Transverse colon (tissue), 4 donors: ENCODE results near the gene CXorf58. TPM values are rescaled to one million over a fixed set of nuclear protein-coding genes. Genes with fewer than 3 reads are reported as not detected.
"Not testable (repeated sequence)": the region's sequence is repeated elsewhere in the genome, so short reads cannot be mapped to it uniquely, and the experiment has no call there.

Experiments
- DNase-seq: peaks from one replicate; pipeline ENCODE4 v3.0.0-alpha.2; 2019
- H3K27ac ChIP-seq, 4 donors: fragments of 200-600 bp; sonication (generic); 2 replicates each; pipeline ENCODE4 v1.5.1; 2016 to 2018; ENCODE audit warnings: inconsistent platforms in 4 of 4
- H3K27me3 ChIP-seq: fragments of 200-600 bp; sonication (generic); 2 replicates; pipeline ENCODE4 v1.5.1; 2017; ENCODE audit warnings: inconsistent platforms
- H3K36me3 ChIP-seq, 4 donors: fragments of 200-600 bp; sonication (generic); 2 replicates each; pipeline ENCODE4 v1.5.1; 2017 to 2019; ENCODE audit warnings: inconsistent platforms in 4 of 4
- H3K4me1 ChIP-seq, 4 donors: fragments of 200-600 bp; sonication (generic); 2 replicates each; pipeline ENCODE4 v1.5.1; 2017 to 2020; ENCODE audit warnings: inconsistent platforms in 4 of 4
- H3K4me3 ChIP-seq, 4 donors: fragments of 200-600 bp; sonication (generic); 1 replicate in 1 of 4; 2 replicates in 3 of 4; pipeline versions ENCODE4 v1.5.1 to v1.6.1; 2017 to 2019; ENCODE audit warnings: inconsistent platforms in 4 of 4
- H3K9me3 ChIP-seq, 2 donors: fragments of 200-600 bp; sonication (generic); 2 replicates each; pipeline ENCODE4 v1.5.1; 2017 to 2019; ENCODE audit warnings: inconsistent platforms in 2 of 2
- CTCF ChIP-seq, 5 experiments: fragments of 200-600 bp in 3 of 5; fragments of 450-650 bp in 2 of 5; sonication (generic) in 3 of 5; IDR thresholded peaks; 1 replicate in 2 of 5; 2 replicates in 3 of 5; pipeline ENCODE4 v1.5.1; 2016 to 2017; ENCODE audit warnings: antibody characterized with exemption in 5 of 5, inconsistent platforms in 3 of 5, mild to moderate bottlenecking in 2 of 5, moderate library complexity in 1 of 5
- EP300 ChIP-seq: sonication (generic); formaldehyde crosslinking; IDR thresholded peaks from one replicate; pipeline ENCODE4 v1.6.1; 2017; ENCODE audit warnings: antibody characterized with exemption, low read depth
- POLR2A ChIP-seq: fragments of 450-650 bp; IDR thresholded peaks from one replicate; pipeline ENCODE4 v1.6.1; 2016; ENCODE audit warnings: antibody characterized with exemption, mild to moderate bottlenecking, moderate library complexity
- POLR2AphosphoS5 ChIP-seq, 3 donors: sonication (generic); formaldehyde crosslinking; IDR thresholded peaks; one replicate each; pipeline ENCODE4 v1.6.1; 2016; ENCODE audit warnings: antibody characterized with exemption in 3 of 3
- WGBS, 2 donors: methylation state at CpG; one replicate each; pipeline ENCODE4 v1.1.5; 2018; ENCODE audit warnings: low coverage in 1 of 2; 5-methylcytosine and 5-hydroxymethylcytosine counted together
- in situ Hi-C, 4 donors: fragments of 200-750 bp; cut with MboI; loops; one replicate each; pipeline versions ENCODE4 v1.15.0 to v1.15.1; 2017; ENCODE audit warnings: low sequenced_read_pairs in 3 of 4, low pct_ligation_motif_present in 1 of 4, low pct_unique_long_range_greater_than_20kb in 1 of 4
- intact Hi-C: fragments of 100-400 bp; cut with DNase I; formaldehyde crosslinking; loops from one replicate; pipeline ENCODE4 v1.15.1; 2023; ENCODE audit warnings: low total_unique reads
- total RNA-seq, 4 donors: library from RNA; depleted of rRNA; stranded (reverse); fragments of >200 nt; gene quantifications; one replicate each; pipeline ENCODE4 v1.1.0, GENCODE V29; 2016

Gene CXorf58
- total RNA-seq, 4 donors from 2014 or later, result 0.27 TPM; not detected in 3

GRCh38 chrX:23887918-23888317 is 19.9 kb upstream of the CXorf58 start:
- peaks cover 0 to 25% (median 8%) of the 10 kb centered on the region in 4 donors for H3K4me1 ChIP-seq
- TF ChIP-seq EP300 (no peak), CTCF (IDR thresholded peaks at IDR 0.05) (no peak), POLR2A (no peak), POLR2AphosphoS5 (IDR thresholded peaks at IDR 0.05) (no peak)
- no peaks in the 10 kb centered on the region for H3K36me3 ChIP-seq
- in situ Hi-C loops, result loop anchor here in 1 of 4 donors (25.0 kb wide), 1 partner anchor 101 kb away; the partner anchor contains the start of gene SAT1
- no peak overlapping the region for H3K4me3 ChIP-seq
- H3K27ac ChIP-seq, result peak overlapping the region; percentile 32 to 71 (median 60)
- H3K27me3 ChIP-seq, result no peaks in the 10 kb centered on the region
- no peaks in the 10 kb centered on the region for H3K9me3 ChIP-seq
- intact Hi-C loops, result no loop called here
- no peak for DNase-seq
- WGBS, 2 donors, result 40 to 74% methylated on average over 1 to 4 of the region's 4 CpGs

- WGBS, 2 donors, result 74% methylated on average over 3 of the region's 3 CpGs; no CpG with 5 or more reads in 1 of the 2 donors
- intact Hi-C loops (no loop called here), in situ Hi-C loops (loop anchor here in 1 of 4 donors (25.0 kb wide), 1 partner anchor 102 kb away; the partner anchor contains the start of gene SAT1)
- DNase-seq, result no peak
- Histone ChIP-seq H3K27ac (peak overlapping the region; percentile 55 to 71 (median 61)), H3K9me3 (no peaks in the 10 kb centered on the region), H3K4me1 (peaks cover 0 to 14% (median 5%) of the 10 kb centered on the region in 4 donors), H3K4me3 (no peak overlapping the region), H3K27me3 (no peaks in the 10 kb centered on the region), H3K36me3 (no peaks in the 10 kb centered on the region)
- no peak for TF ChIP-seq EP300
Measured at GRCh38 chrX:23888887-23889501, 18.8 kb upstream of the CXorf58 start.

GRCh38 chrX:23890933-23891332 is 16.9 kb upstream of the CXorf58 start:
- Histone ChIP-seq H3K27ac (no peak overlapping the region), H3K36me3 (no peaks in the 10 kb centered on the region), H3K27me3 (no peaks in the 10 kb centered on the region), H3K4me3 (no peak overlapping the region), H3K9me3 (no peaks in the 10 kb centered on the region), H3K4me1 (peaks cover 0 to 8% (median 4%) of the 10 kb centered on the region in 4 donors)
- in situ Hi-C loops, result loop anchor here in 1 of 4 donors (25.0 kb wide), 1 partner anchor 104 kb away; the partner anchor contains the start of gene SAT1
- DNase-seq, result no peak
- intact Hi-C loops, result no loop called here
- 96 to 100% methylated on average over 2 to 4 of the region's 4 CpGs for WGBS, 2 donors
- TF ChIP-seq CTCF (IDR thresholded peaks at IDR 0.05), result no peak

GRCh38 chrX:23894993-23895392 is 12.8 kb upstream of the CXorf58 start:
- H3K27me3 ChIP-seq, H3K36me3 ChIP-seq, intact Hi-C loops, DNase-seq, H3K4me3 ChIP-seq, H3K9me3 ChIP-seq, H3K27ac ChIP-seq, H3K4me1 ChIP-seq: not testable (repeated sequence)
- in situ Hi-C loops, result loop anchor here in 1 of 4 donors (25.0 kb wide), 1 partner anchor 108 kb away; the partner anchor contains the start of gene SAT1
- WGBS, 2 donors, result 72% methylated on average over 6 of the region's 6 CpGs; no CpG with 5 or more reads in 1 of the 2 donors

GRCh38 chrX:23896539-23896938 is 11.3 kb upstream of the CXorf58 start:
- H3K4me1 ChIP-seq, result peaks cover 0 to 20% (median 5%) of the 10 kb centered on the region in 4 donors
- H3K36me3 ChIP-seq, H3K27ac ChIP-seq, DNase-seq, intact Hi-C loops, H3K4me3 ChIP-seq, H3K27me3 ChIP-seq, H3K9me3 ChIP-seq: not testable (repeated sequence)
- WGBS, 2 donors, result 67% methylated on average over 4 of the region's 4 CpGs; no CpG with 5 or more reads in 1 of the 2 donors
- in situ Hi-C loops, result loop anchor here in 1 of 4 donors (25.0 kb wide), 1 partner anchor 109 kb away; the partner anchor contains the start of gene SAT1
